ENCODE measurements around the gene RAB40C. TPM values are rescaled to one million over a fixed set of nuclear protein-coding genes. Genes with fewer than 3 reads are reported as not detected.

Gene RAB40C
- total RNA-seq, 1 donor = 11.2 TPM

GRCh38 chr16:569445-570254 is 20.2 kb upstream of the RAB40C start, which contains the start of gene PIGQ:
PIGQ (plus strand) TSS chr16:569968; CDS start chr16:574075, 4,107 bp downstream.
- H4K20me1 ChIP-seq (ENCODE audit: insufficient read depth, low read length) = peaks cover 8% of the 10 kb centered on the region
- peak within 1 kb of the TSS; percentile 85 for H2AFZ ChIP-seq (ENCODE audit: low read length)
- no peaks in the 10 kb centered on the region for H3K9me3 ChIP-seq (ENCODE audit: low read depth, low read length)
- no peaks in the 10 kb centered on the region for H3K27me3 ChIP-seq (ENCODE audit: insufficient read depth, low read length)
- H3K79me2 ChIP-seq (ENCODE audit: insufficient read depth, low read length) = peaks cover 34% of the 10 kb centered on the region
- H3K4me3 ChIP-seq (ENCODE audit: insufficient read depth, low read length) = peak within 1 kb of the TSS; percentile 88
- H3K27ac ChIP-seq (ENCODE audit: low read depth, low read length) = peak within 1 kb of the TSS; percentile 37
- H3K36me3 ChIP-seq (ENCODE audit: insufficient read depth, low read length) = no peaks in the 10 kb centered on the region
- peaks cover 5% of the 10 kb centered on the region for H3K4me1 ChIP-seq (ENCODE audit: insufficient read depth, low read length)
- TF ChIP-seq, protein P1, sequence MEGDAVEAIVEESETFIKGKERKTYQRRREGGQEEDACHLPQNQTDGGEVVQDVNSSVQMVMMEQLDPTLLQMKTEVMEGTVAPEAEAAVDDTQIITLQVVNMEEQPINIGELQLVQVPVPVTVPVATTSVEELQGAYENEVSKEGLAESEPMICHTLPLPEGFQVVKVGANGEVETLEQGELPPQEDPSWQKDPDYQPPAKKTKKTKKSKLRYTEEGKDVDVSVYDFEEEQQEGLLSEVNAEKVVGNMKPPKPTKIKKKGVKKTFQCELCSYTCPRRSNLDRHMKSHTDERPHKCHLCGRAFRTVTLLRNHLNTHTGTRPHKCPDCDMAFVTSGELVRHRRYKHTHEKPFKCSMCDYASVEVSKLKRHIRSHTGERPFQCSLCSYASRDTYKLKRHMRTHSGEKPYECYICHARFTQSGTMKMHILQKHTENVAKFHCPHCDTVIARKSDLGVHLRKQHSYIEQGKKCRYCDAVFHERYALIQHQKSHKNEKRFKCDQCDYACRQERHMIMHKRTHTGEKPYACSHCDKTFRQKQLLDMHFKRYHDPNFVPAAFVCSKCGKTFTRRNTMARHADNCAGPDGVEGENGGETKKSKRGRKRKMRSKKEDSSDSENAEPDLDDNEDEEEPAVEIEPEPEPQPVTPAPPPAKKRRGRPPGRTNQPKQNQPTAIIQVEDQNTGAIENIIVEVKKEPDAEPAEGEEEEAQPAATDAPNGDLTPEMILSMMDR (IDR thresholded peaks at IDR 0.05; ENCODE audit: extremely low read depth, low read depth, low read length) = no peak
- peak within 1 kb of the TSS; percentile 86 for H3K4me2 ChIP-seq (ENCODE audit: insufficient read depth, low read length)
- peak; percentile 100 for DNase-seq (ENCODE audit: insufficient read length, low spot score, missing footprints)

GRCh38 chr16:572865-573650 is 16.8 kb upstream of the RAB40C start:
- DNase-seq (ENCODE audit: insufficient read length, low spot score, missing footprints) = no peak
- Histone ChIP-seq H4K20me1 (ENCODE audit: insufficient read depth, low read length) (peaks cover 12% of the 10 kb centered on the region), H3K4me2 (ENCODE audit: insufficient read depth, low read length) (no peak overlapping the region), H2AFZ (ENCODE audit: low read length) (no peak overlapping the region), H3K79me2 (ENCODE audit: insufficient read depth, low read length) (peaks cover 34% of the 10 kb centered on the region), H3K4me3 (ENCODE audit: insufficient read depth, low read length) (no peak overlapping the region), H3K4me1 (ENCODE audit: insufficient read depth, low read length) (peaks cover 5% of the 10 kb centered on the region), H3K36me3 (ENCODE audit: insufficient read depth, low read length) (no peaks in the 10 kb centered on the region), H3K27me3 (ENCODE audit: insufficient read depth, low read length) (no peaks in the 10 kb centered on the region), H3K9me3 (ENCODE audit: low read depth, low read length) (no peaks in the 10 kb centered on the region), H3K27ac (ENCODE audit: low read depth, low read length) (no peak overlapping the region)
- TF ChIP-seq, protein P1 (IDR thresholded peaks at IDR 0.05; ENCODE audit: extremely low read depth, low read depth, low read length) = no peak

DNA sequence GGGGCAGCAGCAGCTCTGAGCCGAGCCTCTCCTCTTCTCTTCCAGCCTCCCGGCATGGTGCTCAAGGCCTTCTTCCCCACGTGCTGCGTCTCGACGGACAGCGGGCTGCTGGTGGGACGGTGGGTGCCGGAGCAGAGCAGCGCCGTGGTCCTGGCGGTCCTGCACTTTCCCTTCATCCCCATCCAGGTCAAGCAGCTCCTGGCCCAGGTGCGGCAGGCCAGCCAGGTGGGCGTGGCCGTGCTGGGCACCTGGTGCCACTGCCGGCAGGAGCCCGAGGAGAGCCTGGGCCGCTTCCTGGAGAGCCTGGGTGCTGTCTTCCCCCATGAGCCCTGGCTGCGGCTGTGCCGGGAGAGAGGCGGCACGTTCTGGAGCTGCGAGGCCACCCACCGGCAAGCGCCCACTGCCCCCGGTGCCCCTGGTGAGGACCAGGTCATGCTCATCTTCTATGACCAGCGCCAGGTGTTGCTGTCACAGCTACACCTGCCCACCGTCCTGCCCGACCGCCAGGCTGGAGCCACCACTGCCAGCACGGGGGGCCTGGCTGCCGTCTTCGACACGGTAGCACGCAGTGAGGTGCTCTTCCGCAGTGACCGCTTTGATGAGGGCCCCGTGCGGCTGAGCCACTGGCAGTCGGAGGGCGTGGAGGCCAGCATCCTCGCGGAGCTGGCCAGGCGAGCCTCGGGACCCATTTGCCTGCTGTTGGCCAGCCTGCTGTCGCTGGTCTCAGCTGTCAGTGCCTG is 15.7 kb upstream of the RAB40C start:
- Histone ChIP-seq H3K27me3 (ENCODE audit: insufficient read depth, low read length) (no peaks in the 10 kb centered on the region), H2AFZ (ENCODE audit: low read length) (no peak overlapping the region), H4K20me1 (ENCODE audit: insufficient read depth, low read length) (peaks cover 12% of the 10 kb centered on the region), H3K4me1 (ENCODE audit: insufficient read depth, low read length) (peaks cover 3% of the 10 kb centered on the region), H3K4me3 (ENCODE audit: insufficient read depth, low read length) (no peak overlapping the region), H3K9me3 (ENCODE audit: low read depth, low read length) (no peaks in the 10 kb centered on the region), H3K79me2 (ENCODE audit: insufficient read depth, low read length) (peaks cover 34% of the 10 kb centered on the region), H3K27ac (ENCODE audit: low read depth, low read length) (no peak overlapping the region), H3K4me2 (ENCODE audit: insufficient read depth, low read length) (no peak overlapping the region), H3K36me3 (ENCODE audit: insufficient read depth, low read length) (no peaks in the 10 kb centered on the region)
- TF ChIP-seq, protein P1 (IDR thresholded peaks at IDR 0.05; ENCODE audit: extremely low read depth, low read depth, low read length) = no peak
- DNase-seq (ENCODE audit: insufficient read length, low spot score, missing footprints) = no peak
